ENCODE data around the gene KCNQ5. TPM values are rescaled to one million over a fixed set of nuclear protein-coding genes. Genes with fewer than 3 reads are reported as not detected.
"Not testable (repeated sequence)": the region's sequence is repeated elsewhere in the genome, so short reads cannot be mapped to it uniquely, and the experiment has no call there.

Gene KCNQ5
- total and polyA plus RNA-seq, 11 donors, result 0.06 to 0.18 TPM; not detected in 9

DNA sequence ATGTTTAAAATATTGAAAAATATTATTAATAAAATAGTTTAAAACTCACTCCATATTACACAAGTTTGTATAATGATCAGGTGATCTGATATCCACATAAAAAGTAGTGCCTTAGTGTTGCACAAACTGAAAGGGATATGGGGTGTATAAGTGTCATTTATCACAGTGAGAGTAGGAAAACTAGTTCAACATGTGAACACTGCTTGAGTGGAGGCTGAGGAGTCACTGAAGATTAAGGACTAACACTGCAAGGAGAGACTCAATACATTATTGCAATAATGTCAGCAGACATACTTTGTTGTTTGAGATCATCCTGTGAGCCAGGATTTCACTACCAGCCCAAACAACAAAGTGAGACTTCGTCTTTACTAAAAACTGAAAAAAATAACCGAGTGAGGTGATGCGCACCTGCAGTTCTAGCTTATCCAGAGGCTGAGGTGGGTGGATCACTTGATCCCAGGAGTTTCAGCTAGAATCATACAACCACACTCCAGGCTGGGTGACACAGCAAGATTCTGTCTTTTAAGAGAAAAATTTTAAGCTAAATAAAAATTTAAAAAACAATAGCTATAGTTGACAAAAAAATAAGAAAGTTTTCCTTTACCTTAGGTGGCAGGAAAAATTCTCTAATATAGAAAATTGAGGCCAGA is 605.9 kb downstream of the KCNQ5 start:
- Histone ChIP-seq H3K4me3 (no peak overlapping the region), H3K27ac (no peak overlapping the region), H3K36me3 (no peaks in the 10 kb centered on the region), H3K4me1 (no peaks in the 10 kb centered on the region), H3K27me3 (no peaks in the 10 kb centered on the region), H3K9me3 (no peaks in the 10 kb centered on the region)
- no peak for TF ChIP-seq POLR2A (IDR thresholded peaks at IDR 0.05)
- TF ChIP-seq, protein P1, sequence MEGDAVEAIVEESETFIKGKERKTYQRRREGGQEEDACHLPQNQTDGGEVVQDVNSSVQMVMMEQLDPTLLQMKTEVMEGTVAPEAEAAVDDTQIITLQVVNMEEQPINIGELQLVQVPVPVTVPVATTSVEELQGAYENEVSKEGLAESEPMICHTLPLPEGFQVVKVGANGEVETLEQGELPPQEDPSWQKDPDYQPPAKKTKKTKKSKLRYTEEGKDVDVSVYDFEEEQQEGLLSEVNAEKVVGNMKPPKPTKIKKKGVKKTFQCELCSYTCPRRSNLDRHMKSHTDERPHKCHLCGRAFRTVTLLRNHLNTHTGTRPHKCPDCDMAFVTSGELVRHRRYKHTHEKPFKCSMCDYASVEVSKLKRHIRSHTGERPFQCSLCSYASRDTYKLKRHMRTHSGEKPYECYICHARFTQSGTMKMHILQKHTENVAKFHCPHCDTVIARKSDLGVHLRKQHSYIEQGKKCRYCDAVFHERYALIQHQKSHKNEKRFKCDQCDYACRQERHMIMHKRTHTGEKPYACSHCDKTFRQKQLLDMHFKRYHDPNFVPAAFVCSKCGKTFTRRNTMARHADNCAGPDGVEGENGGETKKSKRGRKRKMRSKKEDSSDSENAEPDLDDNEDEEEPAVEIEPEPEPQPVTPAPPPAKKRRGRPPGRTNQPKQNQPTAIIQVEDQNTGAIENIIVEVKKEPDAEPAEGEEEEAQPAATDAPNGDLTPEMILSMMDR (IDR thresholded peaks at IDR 0.05), result no peak
- 85 to 93% (median 90%) methylated on average over 3 of the region's 3 CpGs for WGBS, 4 donors
- no peak for DNase-seq
- intact Hi-C loops (cut with DNase I), result no loop called here
- ATAC-seq, result no peak

DNA sequence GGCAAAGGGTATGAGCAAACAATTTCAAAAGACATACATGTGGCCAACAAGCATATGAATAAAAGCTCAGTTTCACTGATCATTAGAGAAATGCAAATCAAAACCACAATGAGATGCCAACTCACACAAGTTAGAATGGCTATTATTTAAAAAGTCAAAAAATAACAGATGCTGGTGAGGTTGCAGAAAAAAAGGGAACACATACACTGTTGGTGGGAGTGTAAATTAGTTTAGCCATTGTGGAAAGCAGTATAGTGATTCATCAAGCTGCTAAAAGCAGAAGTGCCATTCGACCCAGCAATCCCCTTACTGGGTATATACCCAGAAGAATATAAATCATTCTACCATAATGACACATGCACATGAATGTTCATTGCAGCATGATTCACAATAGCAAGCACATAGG is 610.1 kb downstream of the KCNQ5 start:
- Histone ChIP-seq H3K27ac (no peak overlapping the region), H3K4me3 (no peak overlapping the region), H3K27me3 (no peaks in the 10 kb centered on the region), H3K9me3 (no peaks in the 10 kb centered on the region), H3K36me3 (no peaks in the 10 kb centered on the region), H3K4me1 (no peaks in the 10 kb centered on the region)
- ATAC-seq, result no peak
- DNase-seq, result no peak
- TF ChIP-seq POLR2A (IDR thresholded peaks at IDR 0.05), result no peak
- TF ChIP-seq, protein P1 (IDR thresholded peaks at IDR 0.05), result no peak
- WGBS, 4 donors, result 68 to 77% (median 72%) methylated on average over 1 of the region's 1 CpG
- intact Hi-C loops (cut with DNase I), result no loop called here

DNA sequence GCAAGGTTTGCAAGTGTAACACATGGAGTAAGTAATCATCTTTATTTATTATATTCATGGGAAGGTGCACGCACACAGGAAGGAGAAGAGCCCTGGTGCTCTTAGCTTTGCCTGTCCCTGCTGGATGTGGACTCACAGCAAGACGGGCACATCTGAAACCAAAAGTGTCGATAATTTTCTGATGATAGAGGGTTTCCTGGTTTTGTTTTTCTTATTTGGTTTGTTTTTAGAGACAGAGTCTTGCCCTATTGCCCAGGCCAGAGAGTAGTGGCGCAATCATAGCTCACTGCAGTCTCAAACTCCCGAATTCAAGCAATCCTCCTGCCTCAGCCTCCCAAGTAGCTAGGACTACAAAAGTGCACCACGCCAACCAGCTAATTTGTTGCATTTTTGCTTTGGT is 611.2 kb downstream of the KCNQ5 start:
- no peaks in the 10 kb centered on the region for H3K4me1 ChIP-seq
- no peaks in the 10 kb centered on the region for H3K36me3 ChIP-seq
- no peak for DNase-seq
- no peaks in the 10 kb centered on the region for H3K27me3 ChIP-seq
- H3K4me3 ChIP-seq, result no peak overlapping the region
- no peak for TF ChIP-seq POLR2A (IDR thresholded peaks at IDR 0.05)
- TF ChIP-seq, protein P1 (IDR thresholded peaks at IDR 0.05), result no peak
- no peak overlapping the region for H3K27ac ChIP-seq
- H3K9me3 ChIP-seq, result no peaks in the 10 kb centered on the region
- WGBS, 4 donors, result 77 to 85% (median 84%) methylated on average over 6 of the region's 6 CpGs
- intact Hi-C loops (cut with DNase I), result no loop called here
- no peak for ATAC-seq

DNA sequence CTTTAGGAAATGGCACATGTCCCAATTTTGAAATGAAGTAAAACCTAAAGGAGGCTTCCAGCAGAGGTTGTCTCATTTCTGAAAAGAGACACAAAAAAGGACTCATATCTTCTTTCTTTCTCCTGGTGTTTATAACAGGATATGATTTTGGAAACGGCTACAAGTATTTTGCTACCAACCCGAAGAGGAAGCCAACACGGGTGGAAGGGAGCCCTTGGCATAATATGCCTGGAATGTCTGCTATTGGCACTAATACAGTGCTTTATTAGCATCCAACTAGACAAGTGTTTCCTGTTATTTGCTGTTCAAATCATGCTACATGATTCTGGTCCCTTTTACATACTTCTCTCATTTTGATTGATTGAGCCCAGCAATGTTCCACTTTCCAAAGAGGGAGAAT is 612.1 kb downstream of the KCNQ5 start:
- H3K36me3 ChIP-seq; H3K4me1 ChIP-seq; intact Hi-C loops (cut with DNase I); DNase-seq; ATAC-seq; H3K4me3 ChIP-seq; H3K27ac ChIP-seq; H3K27me3 ChIP-seq; H3K9me3 ChIP-seq: not testable (repeated sequence)
- WGBS, 4 donors, result 7 to 35% (median 20%) methylated on average over 3 of the region's 3 CpGs

DNA sequence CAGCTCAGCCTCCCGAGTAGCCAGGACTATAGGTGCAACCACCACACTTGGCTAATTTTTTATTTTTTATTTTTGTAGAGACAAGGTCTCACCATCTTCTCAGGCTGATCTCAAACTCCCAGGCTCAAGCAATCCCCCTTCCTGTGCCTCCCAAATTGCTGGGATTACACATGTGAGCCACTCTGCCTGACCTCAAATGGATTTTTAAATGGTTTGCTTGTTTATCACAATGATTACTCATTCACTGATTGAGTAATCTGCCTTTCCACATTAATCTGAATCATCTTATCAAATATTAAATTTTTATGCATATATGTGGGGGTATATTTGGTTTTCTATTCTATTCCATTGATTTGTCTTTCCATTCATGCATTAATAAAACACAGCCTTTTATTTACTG is 612.9 kb downstream of the KCNQ5 start:
- no peak for DNase-seq
- Histone ChIP-seq H3K27me3 (no peaks in the 10 kb centered on the region), H3K4me1 (no peaks in the 10 kb centered on the region), H3K27ac (no peak overlapping the region), H3K9me3 (no peaks in the 10 kb centered on the region), H3K4me3 (no peak overlapping the region), H3K36me3 (no peaks in the 10 kb centered on the region)
- ATAC-seq, result no peak
- intact Hi-C loops (cut with DNase I), result no loop called here
- no peak for TF ChIP-seq POLR2A (IDR thresholded peaks at IDR 0.05)
- TF ChIP-seq, protein P1 (IDR thresholded peaks at IDR 0.05), result no peak
- 87 to 91% (median 88%) methylated on average over 1 of the region's 1 CpG for WGBS, 4 donors
